K562 (cell line): ENCODE measurements around the gene SOX18.

Experiments
- CTCF ChIP-seq, 3 experiments: IDR thresholded peaks in 2 of 3; conservative IDR thresholded peaks in 1 of 3; 2 replicates each; pipeline ENCODE4 v1.5.1; 2011 to 2012; ENCODE audit warnings: low read length in 3 of 3, mild to moderate bottlenecking in 3 of 3, control low read depth in 2 of 3, improper control_type of control experiment in 1 of 3, inconsistent platforms in 1 of 3, low read depth in 1 of 3, mixed read lengths in 1 of 3, moderate library complexity in 1 of 3; ENCODE audit not compliant: insufficient read depth in 2 of 3
- E2F8 ChIP-seq: fragments of 450-650 bp; IDR thresholded peaks from 2 replicates; pipeline ENCODE4 v1.7.1; 2018; ENCODE audit warnings: mild to moderate bottlenecking, low read depth; ENCODE audit not compliant: partially characterized antibody
- HNRNPL ChIP-seq: fragments of 200-400 bp; formaldehyde crosslinking; IDR thresholded peaks from 2 replicates; pipeline ENCODE4 v1.6.1; 2017; ENCODE audit warnings: low read depth, mild to moderate bottlenecking, low read length
- IRF2 ChIP-seq: sonication (generic); formaldehyde crosslinking; IDR thresholded peaks from 2 replicates; pipeline ENCODE4 v1.8.1; 2022; ENCODE audit warnings: mild to moderate bottlenecking, missing genetic modification reagents
- KLF10 ChIP-seq: fragments of 250-450 bp; sonication (Bioruptor Pico); IDR thresholded peaks from 2 replicates; pipeline ENCODE4 v1.6.1; 2021; ENCODE audit warnings: matching md5 sums
- MAFF ChIP-seq: IDR thresholded peaks from 2 replicates; pipeline ENCODE4 v1.6.1; 2012; ENCODE audit warnings: low read length, improper control_type of control experiment
- POLR2A ChIP-seq: fragments of 450-650 bp; conservative IDR thresholded peaks from 2 replicates; pipeline ENCODE4 v1.6.1; 2016
- PRPF4 ChIP-seq: fragments of 200-400 bp; formaldehyde crosslinking; IDR thresholded peaks from one replicate; pipeline ENCODE4 v1.6.1; 2017; ENCODE audit warnings: low read length, low read depth, mild to moderate bottlenecking; ENCODE audit not compliant: insufficient read depth, poor library complexity, severe bottlenecking
- RAD21 ChIP-seq, 2 experiments: fragments of 250-450 bp in 1 of 2; fragments of 450-650 bp in 1 of 2; sonication (Bioruptor Pico) in 1 of 2; formaldehyde crosslinking in 1 of 2; IDR thresholded peaks in 1 of 2; conservative IDR thresholded peaks in 1 of 2; 2 replicates each; pipeline versions ENCODE4 v1.4.0 to v1.8.0; 2020 to 2022; ENCODE audit warnings: mild to moderate bottlenecking in 2 of 2, moderate library complexity in 1 of 2
- SIN3A ChIP-seq, 2 experiments: fragments of 150-350 bp in 1 of 2; IDR thresholded peaks; 2 replicates each; pipeline ENCODE4 v1.6.1; 2011 to 2016; ENCODE audit warnings: borderline replicate concordance in 2 of 2, low read depth in 2 of 2, low read length in 2 of 2, mild to moderate bottlenecking in 2 of 2, moderate library complexity in 2 of 2; ENCODE audit not compliant: control insufficient read depth in 1 of 2
- SP1 ChIP-seq: sonication (generic); formaldehyde crosslinking; IDR thresholded peaks from 2 replicates; pipeline ENCODE4 v1.8.1; 2022; ENCODE audit warnings: mild to moderate bottlenecking, missing genetic modification reagents
- YY1 ChIP-seq, 3 experiments: IDR thresholded peaks; 2 replicates each; pipeline ENCODE4 v1.6.1; 2011; ENCODE audit warnings: low read length in 2 of 3, mild to moderate bottlenecking in 2 of 3, moderate library complexity in 2 of 3, borderline replicate concordance in 1 of 3, control low read depth in 1 of 3, low read depth in 1 of 3; ENCODE audit not compliant: insufficient read depth in 3 of 3, insufficient replicate concordance in 2 of 3, control insufficient read depth in 1 of 3, insufficient read length in 1 of 3; ENCODE audit errors: extremely low read depth in 1 of 3
- ZC3H4 ChIP-seq: sonication (generic); formaldehyde crosslinking; IDR thresholded peaks from 2 replicates; pipeline ENCODE4 v1.9.0; 2021; ENCODE audit warnings: missing genetic modification reagents, borderline replicate concordance

- TF ChIP-seq HNRNPL = no peak
- TF ChIP-seq CTCF (IDR thresholded peaks at IDR 0.05 in 2 of 3, conservative IDR thresholded peaks at IDR 0.05 in 1 of 3; ENCODE audit: insufficient read depth in 2 of 3, low read depth in 1 of 3, low read length in 3 of 3) = no peak
- TF ChIP-seq MAFF = no peak
- no peak for TF ChIP-seq RAD21 (CRISPR knock-in tag; conservative IDR thresholded peaks at IDR 0.05 in 1 of 2, IDR thresholded peaks at IDR 0.05 in 1 of 2)
- TF ChIP-seq YY1 (IDR thresholded peaks at IDR 0.05; ENCODE audit: borderline replicate concordance in 1 of 3, control insufficient read depth in 1 of 3, extremely low read depth in 1 of 3, insufficient read depth in 3 of 3, insufficient read length in 1 of 3, insufficient replicate concordance in 2 of 3, low read depth in 1 of 3, low read length in 2 of 3) = no peak
- TF ChIP-seq PRPF4 = no peak
- no peak for TF ChIP-seq KLF10 (CRISPR knock-in tag)
- no peak for TF ChIP-seq ZC3H4 (CRISPR knock-in tag)
- no peak for TF ChIP-seq IRF2 (CRISPR knock-in tag)
- no peak for TF ChIP-seq POLR2A
- no peak for TF ChIP-seq E2F8
- no peak for TF ChIP-seq SP1 (CRISPR knock-in tag)
- TF ChIP-seq SIN3A (IDR thresholded peaks at IDR 0.05; ENCODE audit: borderline replicate concordance in 2 of 2, control insufficient read depth in 1 of 2, low read depth in 2 of 2, low read length in 2 of 2) = no peak
Observed at GRCh38 chr20:64077541-64077875, 28.1 kb upstream of the SOX18 start.
